Memory B cell (primary cell): ENCODE results near the gene ASCC1.

Experiments
- ATAC-seq: fragments of 150-1000 bp; cut with Tn5 transposase; 2 replicates; pipeline ENCODE4 v1.10.0; 2021; ENCODE audit warnings: low read depth, mild to moderate bottlenecking, moderate library complexity
- DNase-seq, 2 donors: peaks; one replicate each; pipeline ENCODE4 v3.0.0; 2022; ENCODE audit warnings: low spot score in 2 of 2
- H3K27ac Mint-ChIP-seq: one replicate; pipeline ENCODE4 v1.8.0; 2022; ENCODE audit warnings: mild to moderate bottlenecking, moderate library complexity, mixed read lengths
- H3K27me3 Mint-ChIP-seq: one replicate; pipeline ENCODE4 v1.8.0; 2022; ENCODE audit warnings: mixed read lengths
- H3K36me3 Mint-ChIP-seq: one replicate; pipeline ENCODE4 v1.8.0; 2022; ENCODE audit warnings: mild to moderate bottlenecking, mixed read lengths
- H3K4me1 Mint-ChIP-seq: one replicate; pipeline ENCODE4 v1.8.0; 2022; ENCODE audit warnings: mixed read lengths
- H3K4me3 Mint-ChIP-seq: one replicate; pipeline ENCODE4 v1.8.0; 2022; ENCODE audit warnings: mild to moderate bottlenecking, moderate library complexity, mixed read lengths
- H3K9me3 Mint-ChIP-seq: one replicate; pipeline ENCODE4 v1.8.0; 2022; ENCODE audit warnings: mixed read lengths

ASCC1 gene

GRCh38 chr10:72184156-72184555, 31.9 kb downstream of the ASCC1 start:
- Mint-ChIP-seq H3K27ac (no peak overlapping the region), H3K27me3 (no peaks in the 10 kb centered on the region), H3K4me3 (no peak overlapping the region), H3K4me1 (peaks cover 4% of the 10 kb centered on the region), H3K36me3 (peaks cover 26% of the 10 kb centered on the region), H3K9me3 (peaks cover 2% of the 10 kb centered on the region)
- DNase-seq (no peak), ATAC-seq (no peak)

DNA sequence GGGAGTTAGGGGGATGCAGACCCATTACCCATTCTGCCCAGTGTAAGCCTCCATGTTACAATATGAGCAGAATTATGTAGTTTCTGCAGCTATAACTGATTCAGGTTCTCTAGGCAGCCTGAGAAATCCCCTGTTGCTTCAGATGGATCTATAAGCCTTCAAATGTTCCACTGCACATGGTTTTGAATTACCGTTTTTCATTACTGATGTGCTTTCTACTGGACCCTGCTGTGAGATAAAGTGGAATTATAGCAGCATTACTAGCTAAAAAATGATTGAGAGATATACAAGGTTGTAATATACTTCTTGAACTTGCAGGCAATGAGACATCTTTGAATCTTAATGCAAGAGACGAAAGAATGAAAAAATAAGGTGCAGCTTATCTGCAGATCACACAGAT, 38.6 kb downstream of the ASCC1 start:
- Mint-ChIP-seq H3K9me3 (no peaks in the 10 kb centered on the region), H3K36me3 (peaks cover 17% of the 10 kb centered on the region), H3K4me3 (no peak overlapping the region), H3K27me3 (no peaks in the 10 kb centered on the region), H3K27ac (no peak overlapping the region), H3K4me1 (peaks cover 12% of the 10 kb centered on the region)
- DNase-seq (no peak), ATAC-seq (no peak)

GRCh38 chr10:72176701-72177100, 39.4 kb downstream of the ASCC1 start:
- Mint-ChIP-seq H3K9me3 (no peaks in the 10 kb centered on the region), H3K4me1 (peaks cover 12% of the 10 kb centered on the region), H3K4me3 (no peak overlapping the region), H3K36me3 (peaks cover 10% of the 10 kb centered on the region), H3K27ac (no peak overlapping the region), H3K27me3 (no peaks in the 10 kb centered on the region)
- ATAC-seq (no peak), DNase-seq (no peak)

- Mint-ChIP-seq H3K4me1 (peaks cover 15% of the 10 kb centered on the region), H3K27ac (no peak overlapping the region), H3K4me3 (no peak overlapping the region), H3K9me3 (no peaks in the 10 kb centered on the region), H3K36me3 (peaks cover 14% of the 10 kb centered on the region), H3K27me3 (no peaks in the 10 kb centered on the region)
- no peak for DNase-seq
- ATAC-seq = peak; percentile 19
These were observed 40.9 kb downstream of the ASCC1 start for GRCh38 chr10:72175149-72175548.

GRCh38 chr10:72174297-72174662, 41.8 kb downstream of the ASCC1 start:
- H3K27me3 Mint-ChIP-seq = no peaks in the 10 kb centered on the region
- peaks cover 15% of the 10 kb centered on the region for H3K4me1 Mint-ChIP-seq
- peak overlapping the region; percentile 49 for H3K27ac Mint-ChIP-seq
- H3K9me3 Mint-ChIP-seq = no peaks in the 10 kb centered on the region
- DNase-seq = no peak
- ATAC-seq = no peak
- no peak overlapping the region for H3K4me3 Mint-ChIP-seq
- H3K36me3 Mint-ChIP-seq = peaks cover 14% of the 10 kb centered on the region

- peak; percentile 26 for ATAC-seq
- Mint-ChIP-seq H3K9me3 (no peaks in the 10 kb centered on the region), H3K4me1 (peaks cover 15% of the 10 kb centered on the region), H3K4me3 (no peak overlapping the region), H3K36me3 (peaks cover 12% of the 10 kb centered on the region), H3K27ac (peak overlapping the region; percentile 49), H3K27me3 (no peaks in the 10 kb centered on the region)
- DNase-seq = no peak
These were observed 42.3 kb downstream of the ASCC1 start for GRCh38 chr10:72173619-72174296.

DNA sequence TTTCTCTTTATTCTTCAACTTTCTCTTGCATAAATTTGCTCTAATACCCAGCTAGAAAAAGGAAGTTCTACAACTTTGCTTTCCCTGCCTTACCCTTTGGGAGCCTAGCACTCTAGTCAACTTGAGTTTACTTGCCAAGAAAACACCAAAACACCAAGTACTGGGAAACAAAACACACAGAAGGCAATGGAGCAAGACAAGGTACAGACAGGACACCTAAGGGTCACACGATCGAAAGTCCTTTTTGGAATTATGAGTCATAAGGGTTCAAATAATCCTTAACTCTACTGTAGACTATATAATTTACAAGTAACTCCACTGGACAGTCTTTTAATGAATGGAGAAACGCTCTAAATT, 42.8 kb downstream of the ASCC1 start:
- Mint-ChIP-seq H3K4me3 (no peak overlapping the region), H3K27ac (peak overlapping the region; percentile 49), H3K27me3 (no peaks in the 10 kb centered on the region), H3K36me3 (peaks cover 11% of the 10 kb centered on the region), H3K4me1 (peaks cover 15% of the 10 kb centered on the region), H3K9me3 (no peaks in the 10 kb centered on the region)
- no peak for DNase-seq
- no peak for ATAC-seq

DNA sequence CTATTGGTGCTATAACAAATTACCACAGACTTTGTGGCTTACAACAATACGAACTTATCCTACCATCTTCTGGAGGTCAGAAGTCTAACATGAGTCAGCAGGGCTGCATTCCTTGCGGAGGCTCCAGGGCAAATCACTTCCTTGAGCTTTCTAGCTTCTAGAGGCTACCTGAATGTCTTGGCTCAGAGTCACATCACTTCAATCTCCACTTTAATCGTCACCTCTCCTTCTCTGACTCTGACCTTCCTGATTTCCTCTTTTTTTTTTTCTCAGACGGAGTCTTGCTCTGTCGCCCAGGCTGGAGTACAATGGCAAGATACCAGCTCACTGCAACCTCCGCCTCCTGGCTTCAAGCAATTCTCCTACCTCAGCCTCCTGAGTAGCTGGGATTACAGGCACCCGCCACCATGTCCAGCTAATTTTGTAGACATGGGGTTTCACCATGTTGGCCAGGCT, 44.9 kb downstream of the ASCC1 start:
- Mint-ChIP-seq H3K4me3 (no peak overlapping the region), H3K27ac (no peak overlapping the region), H3K36me3 (peaks cover 10% of the 10 kb centered on the region), H3K9me3 (no peaks in the 10 kb centered on the region), H3K4me1 (peaks cover 15% of the 10 kb centered on the region), H3K27me3 (no peaks in the 10 kb centered on the region)
- ATAC-seq (no peak), DNase-seq (no peak)

- peaks cover 15% of the 10 kb centered on the region for H3K4me1 Mint-ChIP-seq
- no peaks in the 10 kb centered on the region for H3K27me3 Mint-ChIP-seq
- DNase-seq (no peak), ATAC-seq (no peak)
- no peaks in the 10 kb centered on the region for H3K9me3 Mint-ChIP-seq
- H3K27ac Mint-ChIP-seq = no peak overlapping the region
- H3K4me3 Mint-ChIP-seq = no peak overlapping the region
- peaks cover 10% of the 10 kb centered on the region for H3K36me3 Mint-ChIP-seq
These were observed 45.3 kb downstream of the ASCC1 start for GRCh38 chr10:72170733-72171132.

DNA sequence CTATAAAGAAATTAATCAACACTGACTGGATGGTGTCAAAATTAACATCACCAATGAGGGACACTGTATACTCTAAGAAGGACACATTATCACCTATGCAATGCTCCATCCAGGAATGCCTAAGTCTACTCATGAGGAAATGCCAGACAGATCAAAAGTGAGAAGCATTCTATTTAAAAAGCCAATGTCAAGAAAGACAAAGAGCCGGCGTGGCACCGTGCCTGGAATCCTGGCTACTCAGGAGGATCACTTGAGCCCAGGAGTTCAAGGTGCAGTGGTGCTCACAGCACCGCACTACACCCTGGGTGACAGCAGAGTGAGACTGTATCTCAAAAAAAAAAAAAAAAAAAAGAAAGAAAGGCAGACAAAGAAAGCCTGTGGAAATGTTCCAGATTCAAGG, 45.8 kb downstream of the ASCC1 start:
- H3K27ac Mint-ChIP-seq = no peak overlapping the region
- DNase-seq (no peak), ATAC-seq (no peak)
- H3K4me3 Mint-ChIP-seq = no peak overlapping the region
- H3K36me3 Mint-ChIP-seq = peaks cover 10% of the 10 kb centered on the region
- H3K4me1 Mint-ChIP-seq = peaks cover 15% of the 10 kb centered on the region
- H3K27me3 Mint-ChIP-seq = no peaks in the 10 kb centered on the region
- H3K9me3 Mint-ChIP-seq = no peaks in the 10 kb centered on the region

DNA sequence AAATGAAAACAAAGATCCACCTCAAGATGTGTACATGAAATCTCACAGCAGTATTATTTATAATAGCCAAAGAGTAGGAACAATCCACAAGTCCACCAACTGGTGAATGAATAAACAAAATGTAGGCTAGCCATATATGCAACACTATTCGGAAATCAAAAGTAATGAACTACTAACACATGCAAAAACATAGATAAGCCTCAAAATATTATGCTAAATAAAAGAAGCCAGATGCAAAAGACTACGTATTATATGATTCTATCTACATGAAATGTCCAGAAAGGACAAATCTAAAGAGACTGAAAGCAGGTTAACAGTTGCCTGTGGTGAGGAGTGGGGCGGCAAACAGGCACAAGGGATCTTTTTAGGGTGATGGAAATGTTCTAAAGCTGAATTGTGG, 49.0 kb downstream of the ASCC1 start:
- Mint-ChIP-seq H3K4me3 (no peak overlapping the region), H3K27me3 (no peaks in the 10 kb centered on the region), H3K4me1 (peaks cover 2% of the 10 kb centered on the region), H3K27ac (no peak overlapping the region), H3K36me3 (peaks cover 14% of the 10 kb centered on the region), H3K9me3 (no peaks in the 10 kb centered on the region)
- DNase-seq = no peak
- ATAC-seq = no peak

- Mint-ChIP-seq H3K9me3 (no peaks in the 10 kb centered on the region), H3K4me1 (no peaks in the 10 kb centered on the region), H3K36me3 (peaks cover 16% of the 10 kb centered on the region), H3K4me3 (no peak overlapping the region), H3K27ac (no peak overlapping the region), H3K27me3 (no peaks in the 10 kb centered on the region)
- no peak for DNase-seq
- no peak for ATAC-seq
These were observed 51.5 kb downstream of the ASCC1 start for GRCh38 chr10:72164617-72165016.

DNA sequence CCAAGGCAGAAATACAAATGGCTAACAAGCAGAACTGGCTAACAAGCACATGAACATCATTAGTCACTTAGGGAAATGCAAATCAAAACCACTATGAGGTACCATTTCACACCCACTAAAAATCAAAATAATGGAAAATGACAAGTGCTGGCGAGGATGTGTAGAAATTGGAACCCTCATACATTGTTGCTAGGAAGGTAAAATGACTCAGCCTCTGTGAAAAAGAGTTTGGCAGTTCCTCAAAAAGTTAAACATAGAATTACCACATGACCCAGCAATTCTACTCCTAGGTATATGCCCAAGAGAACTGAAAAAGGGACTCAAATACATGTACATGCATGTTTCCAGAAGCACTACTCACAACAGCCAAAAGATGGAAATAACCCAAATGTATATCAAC, 53.1 kb downstream of the ASCC1 start:
- Mint-ChIP-seq H3K9me3 (no peaks in the 10 kb centered on the region), H3K4me1 (no peaks in the 10 kb centered on the region), H3K4me3 (no peak overlapping the region), H3K27me3 (no peaks in the 10 kb centered on the region), H3K36me3 (peaks cover 21% of the 10 kb centered on the region), H3K27ac (no peak overlapping the region)
- no peak for ATAC-seq
- no peak for DNase-seq

DNA sequence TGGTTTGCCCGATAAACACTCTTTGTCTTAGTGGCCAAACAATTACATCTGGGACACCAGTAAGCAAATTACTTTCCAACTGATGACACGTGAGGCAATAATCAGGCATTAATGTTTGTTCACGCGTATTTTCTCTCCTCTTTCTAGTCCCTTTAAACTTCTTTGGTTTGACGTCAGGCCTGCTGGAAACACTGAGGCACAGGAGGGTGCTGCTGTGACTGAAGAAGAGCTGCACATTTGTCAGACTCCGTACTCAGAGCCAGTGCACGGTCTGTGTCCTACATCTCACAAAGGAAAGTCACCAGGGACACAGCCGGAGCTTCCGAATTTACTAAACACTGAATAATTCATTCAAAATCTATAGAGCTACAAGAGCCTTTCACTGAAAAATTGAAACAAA, 57.9 kb downstream of the ASCC1 start:
- Mint-ChIP-seq H3K27ac (no peak overlapping the region), H3K4me1 (no peaks in the 10 kb centered on the region), H3K36me3 (peaks cover 21% of the 10 kb centered on the region), H3K9me3 (no peaks in the 10 kb centered on the region), H3K27me3 (no peaks in the 10 kb centered on the region), H3K4me3 (no peak overlapping the region)
- DNase-seq (no peak), ATAC-seq (no peak)

DNA sequence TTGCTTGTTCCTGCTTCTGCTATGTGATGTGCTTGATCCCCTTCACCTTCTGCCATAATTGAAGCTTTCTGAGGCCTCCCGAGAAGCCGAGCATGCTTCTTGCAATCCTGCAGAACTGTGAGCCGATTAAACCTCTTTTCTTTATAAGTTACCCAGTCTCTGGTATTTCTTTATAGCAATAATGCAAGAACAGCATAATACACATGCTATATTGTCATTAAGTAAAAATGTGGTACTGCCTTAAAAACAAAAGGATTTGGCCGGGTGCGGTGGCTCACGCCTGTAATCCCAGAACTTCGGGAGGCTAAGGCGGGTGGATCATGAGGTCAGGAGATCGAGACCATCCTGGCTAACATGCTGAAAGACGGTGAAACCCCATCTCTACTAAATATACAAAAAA, 59.9 kb downstream of the ASCC1 start:
- Mint-ChIP-seq H3K9me3 (no peaks in the 10 kb centered on the region), H3K36me3 (peaks cover 23% of the 10 kb centered on the region), H3K4me1 (no peaks in the 10 kb centered on the region), H3K4me3 (no peak overlapping the region), H3K27ac (no peak overlapping the region), H3K27me3 (no peaks in the 10 kb centered on the region)
- DNase-seq (no peak), ATAC-seq (no peak)
